Activated CD8-positive, alpha-beta memory T cell treated with anti-CD3 and anti-CD28 coated beads for 1 hour (primary cell): Measurements from ENCODE around the gene LRRC8E.

ENCODE experiments used
- DNase-seq, 2 donors: peaks; one replicate each; pipeline ENCODE4 v3.0.0-alpha.2; 2020; ENCODE audit warnings: low read depth in 1 of 2; ENCODE audit errors: extremely low read depth in 1 of 2

Gene LRRC8E

GRCh38 chr19:7918615-7919421, 30.5 kb downstream of the LRRC8E start:
- DNase-seq, result no peak

- peak; percentile 89 to 93 for DNase-seq
Measured at GRCh38 chr19:7919610-7920518, 31.6 kb downstream of the LRRC8E start, which contains the start of gene SNAPC2. TSS of gene SNAPC2 (plus strand) at chr19:7920338. CDS start at chr19:7920367, 29 bp downstream.

GRCh38 chr19:7920519-7921301, 32.4 kb downstream of the LRRC8E start:
- DNase-seq, result peak; percentile 100

GRCh38 chr19:7921302-7921966, 33.1 kb downstream of the LRRC8E start:
- no peak for DNase-seq

GRCh38 chr19:7921967-7922835, 33.9 kb downstream of the LRRC8E start:
- no peak for DNase-seq

GRCh38 chr19:7922836-7923195, 34.5 kb downstream of the LRRC8E start:
- no peak for DNase-seq

- DNase-seq, result no peak
Measured at GRCh38 chr19:7923295-7924191, 35.2 kb downstream of the LRRC8E start.

GRCh38 chr19:7924241-7924640, 35.9 kb downstream of the LRRC8E start:
- DNase-seq, result no peak

- no peak for DNase-seq
Measured at GRCh38 chr19:7924651-7925170, 36.4 kb downstream of the LRRC8E start.

GRCh38 chr19:7925171-7925851, 37.0 kb downstream of the LRRC8E start:
- peak; percentile 55 to 70 for DNase-seq

GRCh38 chr19:7926021-7926726, 37.9 kb downstream of the LRRC8E start, which contains the start of gene CTXN1:
TSS of gene CTXN1 (minus strand) at chr19:7926135. CDS start at chr19:7925538, 597 bp downstream.
- DNase-seq, result peak in 1 of 2 donors; percentile 72

GRCh38 chr19:7926727-7927604, 38.7 kb downstream of the LRRC8E start:
- DNase-seq, result no peak

GRCh38 chr19:7927605-7928333, 39.5 kb downstream of the LRRC8E start:
- no peak for DNase-seq

GRCh38 chr19:7928334-7928706, 40.0 kb downstream of the LRRC8E start:
- DNase-seq, result no peak
